IPS-18a (cell line): ENCODE results near the gene SLC35B3.
"Not testable (repeated sequence)": the region's sequence is repeated elsewhere in the genome, so short reads cannot be mapped to it uniquely, and the experiment has no call there.

Source experiments
- H3K27ac ChIP-seq: one replicate; pipeline ENCODE4 v1.5.1; 2013; ENCODE audit warnings: low read length
- H3K27me3 ChIP-seq: one replicate; pipeline ENCODE4 v1.6.1; 2013; ENCODE audit warnings: mild to moderate bottlenecking, low read length; ENCODE audit not compliant: control insufficient read depth, insufficient read depth
- H3K36me3 ChIP-seq: one replicate; pipeline ENCODE4 v1.6.1; 2013; ENCODE audit warnings: low read depth, low read length; ENCODE audit not compliant: control insufficient read depth
- H3K4me1 ChIP-seq: one replicate; pipeline ENCODE4 v1.6.1; 2013; ENCODE audit warnings: low read depth, low read length; ENCODE audit not compliant: control insufficient read depth
- H3K4me3 ChIP-seq: one replicate; pipeline ENCODE4 v1.5.1; 2013; ENCODE audit warnings: low read length
- H3K9ac ChIP-seq: one replicate; pipeline ENCODE4 v1.6.1; 2013; ENCODE audit warnings: mild to moderate bottlenecking, low read length, moderate library complexity
- H3K9me3 ChIP-seq: one replicate; pipeline ENCODE4 v1.6.1; 2013; ENCODE audit warnings: low read depth, low read length; ENCODE audit not compliant: control insufficient read depth

The SLC35B3 gene

DNA sequence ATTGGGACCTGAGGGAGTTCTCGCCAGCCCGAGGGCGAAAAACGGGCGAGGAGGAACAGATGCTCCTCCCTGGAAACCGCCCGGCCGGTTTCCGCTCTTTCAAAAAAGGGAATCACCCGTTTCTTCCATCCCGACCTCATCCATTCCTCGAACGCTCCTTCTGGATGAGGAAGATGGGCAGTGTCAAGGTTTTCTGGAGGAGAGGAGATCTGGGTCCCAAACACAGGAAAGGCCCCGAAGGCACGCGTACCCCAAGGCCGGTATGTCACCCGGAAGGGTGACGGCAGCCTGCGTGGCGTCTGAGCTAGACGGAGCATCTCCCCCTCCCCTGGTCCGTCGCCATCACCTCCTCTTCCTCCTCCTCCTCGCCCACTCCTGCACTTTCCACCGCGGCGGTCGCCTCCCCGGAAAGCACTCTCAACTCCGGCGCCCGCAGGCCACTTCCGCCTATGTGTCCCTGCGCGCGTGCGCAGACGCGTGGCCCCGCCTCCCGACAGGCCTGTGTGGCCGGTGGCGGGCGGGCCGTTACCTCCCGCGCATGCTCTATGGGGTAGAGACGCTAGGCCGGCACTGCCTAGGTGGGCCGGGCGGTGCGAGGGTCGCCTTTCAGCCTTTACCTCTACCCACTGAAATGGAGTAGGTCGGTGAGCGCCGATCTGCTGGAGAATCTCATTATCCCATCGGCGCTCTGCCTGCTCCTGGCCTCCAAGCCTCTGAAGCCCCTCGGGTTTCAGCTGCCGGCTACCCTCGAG, at the start of gene SLC35B3:
SLC35B3 (minus strand) TSS at position 453 of the 752 bp plus-strand sequence.
- H3K9ac ChIP-seq = peak within 1 kb of the TSS; percentile 77
- H3K27me3 ChIP-seq = no peaks in the 10 kb centered on the region
- peak within 1 kb of the TSS; percentile 92 for H3K4me3 ChIP-seq
- H3K36me3 ChIP-seq = no peaks in the 10 kb centered on the region
- no peaks in the 10 kb centered on the region for H3K9me3 ChIP-seq
- H3K27ac ChIP-seq = peak within 1 kb of the TSS; percentile 4
- H3K4me1 ChIP-seq = peaks cover 10% of the 10 kb centered on the region

DNA sequence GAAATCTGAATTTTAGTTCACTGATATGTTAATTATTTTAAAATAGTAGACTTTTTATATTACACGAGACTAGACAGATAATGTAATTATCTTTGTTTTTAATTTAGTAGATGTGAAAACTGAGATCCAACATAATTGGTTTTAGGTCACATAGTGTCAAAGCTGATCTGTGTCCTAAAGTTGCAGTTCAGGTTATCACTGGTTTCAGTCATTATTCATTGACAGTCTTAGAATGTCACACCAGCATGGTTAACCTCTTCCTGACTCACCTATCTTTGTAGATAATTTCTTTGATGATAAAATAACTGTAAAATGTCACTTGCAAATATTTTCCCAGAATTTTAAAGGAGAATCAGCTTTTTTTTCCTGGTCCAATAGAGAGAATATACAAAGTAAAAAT, 48.3 kb upstream of the SLC35B3 start:
- Histone ChIP-seq H3K4me1 (no peaks in the 10 kb centered on the region), H3K36me3 (no peaks in the 10 kb centered on the region)

DNA sequence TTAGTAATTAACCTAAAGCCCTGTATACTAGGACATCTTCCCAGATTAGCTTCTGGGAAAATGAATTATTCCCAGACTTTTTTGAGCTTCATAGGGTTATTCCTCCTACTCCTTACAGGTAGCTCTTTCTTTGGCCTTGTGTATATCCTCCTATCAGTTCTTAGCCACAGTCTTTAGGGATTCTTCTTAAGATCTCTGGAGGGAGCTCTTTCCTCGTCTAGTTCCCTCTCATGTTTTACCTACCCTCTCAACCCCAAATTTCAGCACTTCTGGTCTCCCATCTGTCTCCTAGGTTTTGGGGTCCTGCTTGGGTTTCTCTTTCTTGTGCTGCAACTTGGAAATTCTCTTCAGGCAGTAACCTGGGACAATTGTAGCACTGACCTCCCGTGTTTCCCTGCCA, 46.4 kb upstream of the SLC35B3 start:
- no peak overlapping the region for H3K9ac ChIP-seq
- H3K4me3 ChIP-seq = no peak overlapping the region
- no peak overlapping the region for H3K27ac ChIP-seq
- H3K27me3 ChIP-seq = no peaks in the 10 kb centered on the region
- no peaks in the 10 kb centered on the region for H3K9me3 ChIP-seq
- H3K4me1 ChIP-seq = no peaks in the 10 kb centered on the region
- no peaks in the 10 kb centered on the region for H3K36me3 ChIP-seq

More for the DNA sequence above, 48.3 kb upstream of the SLC35B3 start:
- H3K9me3 ChIP-seq = no peaks in the 10 kb centered on the region
- no peaks in the 10 kb centered on the region for H3K27me3 ChIP-seq
- no peak overlapping the region for H3K4me3 ChIP-seq
- H3K9ac ChIP-seq = no peak overlapping the region
- no peak overlapping the region for H3K27ac ChIP-seq

- Histone ChIP-seq H3K27ac (no peak overlapping the region), H3K9ac (no peak overlapping the region), H3K4me1 (no peaks in the 10 kb centered on the region), H3K27me3 (no peaks in the 10 kb centered on the region), H3K4me3 (no peak overlapping the region), H3K36me3 (no peaks in the 10 kb centered on the region), H3K9me3 (no peaks in the 10 kb centered on the region)
These were observed 43.1 kb upstream of the SLC35B3 start for GRCh38 chr6:8478418-8478817.

- no peak overlapping the region for H3K4me3 ChIP-seq
- H3K4me1 ChIP-seq = no peaks in the 10 kb centered on the region
- H3K27ac ChIP-seq = no peak overlapping the region
- H3K9me3 ChIP-seq = no peaks in the 10 kb centered on the region
- H3K36me3 ChIP-seq = no peaks in the 10 kb centered on the region
- no peaks in the 10 kb centered on the region for H3K27me3 ChIP-seq
- no peak overlapping the region for H3K9ac ChIP-seq
These were observed 41.3 kb upstream of the SLC35B3 start for GRCh38 chr6:8476656-8477055.

- H3K27ac ChIP-seq = no peak overlapping the region
- no peaks in the 10 kb centered on the region for H3K27me3 ChIP-seq
- no peaks in the 10 kb centered on the region for H3K9me3 ChIP-seq
- H3K9ac ChIP-seq = no peak overlapping the region
- no peaks in the 10 kb centered on the region for H3K36me3 ChIP-seq
- no peak overlapping the region for H3K4me3 ChIP-seq
- no peaks in the 10 kb centered on the region for H3K4me1 ChIP-seq
These were observed 33.4 kb upstream of the SLC35B3 start for GRCh38 chr6:8468552-8469356.

- Histone ChIP-seq H3K4me1 (no peaks in the 10 kb centered on the region), H3K27me3 (no peaks in the 10 kb centered on the region), H3K27ac (no peak overlapping the region), H3K4me3 (no peak overlapping the region), H3K36me3 (no peaks in the 10 kb centered on the region), H3K9me3 (no peaks in the 10 kb centered on the region), H3K9ac (no peak overlapping the region)
These were observed 27.3 kb upstream of the SLC35B3 start for GRCh38 chr6:8462694-8463093.

DNA sequence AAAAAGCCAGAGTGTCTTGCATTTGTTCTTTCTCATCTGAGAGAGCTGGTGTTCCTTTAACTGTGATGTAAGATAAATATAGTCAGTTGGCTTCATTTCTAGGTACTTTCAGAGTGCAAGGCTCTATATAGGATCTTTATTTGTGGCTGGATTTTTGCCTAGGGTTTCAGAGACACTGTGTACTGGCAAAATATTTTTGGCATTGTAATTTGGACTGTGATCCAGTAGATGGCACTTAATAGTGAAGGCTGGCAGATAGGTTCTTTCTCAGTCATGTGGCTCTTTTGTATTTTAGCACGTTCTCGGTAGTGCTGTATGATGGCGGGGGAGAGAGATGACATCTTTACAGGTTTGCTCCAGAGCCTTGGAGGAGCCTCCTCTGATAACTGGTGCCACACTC, 26.8 kb upstream of the SLC35B3 start:
- no peak overlapping the region for H3K27ac ChIP-seq
- H3K4me1 ChIP-seq = no peaks in the 10 kb centered on the region
- H3K9me3 ChIP-seq = no peaks in the 10 kb centered on the region
- H3K4me3 ChIP-seq = no peak overlapping the region
- no peak overlapping the region for H3K9ac ChIP-seq
- H3K36me3 ChIP-seq = no peaks in the 10 kb centered on the region
- H3K27me3 ChIP-seq = no peaks in the 10 kb centered on the region

DNA sequence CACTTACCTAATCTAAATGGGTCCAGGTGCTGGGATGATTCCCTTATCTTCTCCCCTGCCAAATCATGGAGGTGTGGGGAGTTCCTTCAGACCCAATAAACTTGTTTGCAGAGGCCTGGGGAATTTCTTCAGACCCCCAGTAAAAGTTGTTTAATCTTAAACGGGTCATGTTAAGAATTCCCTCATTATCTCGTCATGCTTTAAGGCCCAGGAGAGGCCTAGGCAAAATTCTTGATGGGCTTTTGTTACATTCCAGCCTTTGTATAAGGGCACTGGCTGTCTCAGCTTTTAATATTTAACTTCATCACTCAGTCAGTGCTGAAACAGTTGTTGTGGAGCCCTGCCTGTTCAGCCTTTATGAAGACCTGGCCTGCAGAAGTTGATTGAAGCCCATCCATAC, 11.0 kb upstream of the SLC35B3 start:
- Histone ChIP-seq H3K9ac (no peak overlapping the region), H3K4me3 (no peak overlapping the region), H3K9me3 (no peaks in the 10 kb centered on the region), H3K36me3 (no peaks in the 10 kb centered on the region), H3K27me3 (no peaks in the 10 kb centered on the region), H3K27ac (no peak overlapping the region), H3K4me1 (no peaks in the 10 kb centered on the region)

- H3K27ac ChIP-seq, H3K9me3 ChIP-seq, H3K9ac ChIP-seq, H3K4me1 ChIP-seq, H3K27me3 ChIP-seq, H3K4me3 ChIP-seq, H3K36me3 ChIP-seq: not testable (repeated sequence)
These were observed 10.6 kb upstream of the SLC35B3 start for GRCh38 chr6:8445930-8446329.

- Histone ChIP-seq H3K9me3 (no peaks in the 10 kb centered on the region), H3K27me3 (no peaks in the 10 kb centered on the region), H3K4me1 (no peaks in the 10 kb centered on the region), H3K9ac (no peak overlapping the region), H3K4me3 (no peak overlapping the region), H3K36me3 (no peaks in the 10 kb centered on the region), H3K27ac (no peak overlapping the region)
These were observed 6.8 kb upstream of the SLC35B3 start for GRCh38 chr6:8442150-8442549.

- H3K4me3 ChIP-seq = no peak overlapping the region
- no peaks in the 10 kb centered on the region for H3K9me3 ChIP-seq
- no peak overlapping the region for H3K9ac ChIP-seq
- no peaks in the 10 kb centered on the region for H3K36me3 ChIP-seq
- H3K4me1 ChIP-seq = no peaks in the 10 kb centered on the region
- H3K27me3 ChIP-seq = no peaks in the 10 kb centered on the region
- H3K27ac ChIP-seq = no peak overlapping the region
These were observed 6.1 kb upstream of the SLC35B3 start for GRCh38 chr6:8441452-8441851.
